ENCODE data around the gene EFNA4. TPM values are rescaled to one million over a fixed set of nuclear protein-coding genes. Genes with fewer than 3 reads are reported as not detected.

The EFNA4 gene
- total and polyA plus RNA-seq, 2 of the 8 experiments (the other 6 are each of a cell fraction or from before 2014, with no cell fraction given): 21.9 to 23.9 TPM

- Histone ChIP-seq H3K9me3 (ENCODE audit: insufficient read depth in 2 of 2, low read depth in 1 of 2, low read length in 1 of 2) (no peaks in the 10 kb centered on the region), H4K8ac (ENCODE audit: extremely low read depth, insufficient read depth, low read length) (peak overlapping the region; percentile 16; the same call in 1 of the 2 replicates), H2BK15ac (ENCODE audit: low read length) (no peak overlapping the region), H2BK12ac (ENCODE audit: low read depth, low read length) (no peak overlapping the region), H3K23ac (ENCODE audit: insufficient read length) (no peak overlapping the region), H3K4me1 (replicated peaks in 1 of 4; ENCODE audit: control insufficient read depth in 3 of 4, insufficient read depth in 4 of 4, low read length in 3 of 4) (peaks cover 4 to 38% (median 21%) of the 10 kb centered on the region in 4 experiments), H2BK120ac (replicated peaks; ENCODE audit: low read depth, low read length) (no peak overlapping the region), H2AK5ac (ENCODE audit: low read depth, low read length) (no peak overlapping the region), H3K4me2 (ENCODE audit: insufficient read depth in 1 of 2, low read depth in 2 of 2, low read length in 2 of 2) (peak overlapping the region; percentile 97 to 99), H4K5ac (ENCODE audit: insufficient read length, low read depth, low read length) (no peak overlapping the region), H3K27ac (ENCODE audit: low read depth, low read length) (no peak overlapping the region), H3K9ac (replicated peaks in 1 of 4; ENCODE audit: extremely low read depth in 1 of 4, low read depth in 3 of 4, low read length in 3 of 4) (no peak overlapping the region), H3K56ac (replicated peaks; ENCODE audit: insufficient read length, low read depth, low read length) (no peak overlapping the region), H3K14ac (ENCODE audit: insufficient read length) (no peak overlapping the region), H3K36me3 (ENCODE audit: control insufficient read depth in 2 of 4, insufficient read depth in 4 of 4, low read length in 3 of 4) (peaks cover 0 to 12% (median 4%) of the 10 kb centered on the region in 4 experiments; a peak in 5 of 8 replicates), H3K4me3 (ENCODE audit: extremely low read depth in 1 of 4, insufficient read depth in 2 of 4, low read depth in 3 of 4, low read length in 4 of 4) (peak overlapping the region in 3 of 4 experiments; percentile 29 to 64 (median 42); a peak in 6 of 8 replicates), H2BK20ac (ENCODE audit: low read length) (no peak overlapping the region), H2BK5ac (ENCODE audit: low read depth, low read length) (no peak overlapping the region), H4K20me1 (replicated peaks in 1 of 2; ENCODE audit: control insufficient read depth in 1 of 2, insufficient read depth in 2 of 2, low read length in 2 of 2) (peaks cover 12 to 23% of the 10 kb centered on the region in 2 experiments), H3K23me2 (ENCODE audit: low read depth, low read length) (peaks cover 11% of the 10 kb centered on the region), H3K18ac (ENCODE audit: extremely low read depth, low read length) (no peak overlapping the region; the same call in 1 of the 2 replicates), H3K4ac (replicated peaks; ENCODE audit: insufficient read length, low read depth, low read length) (no peak overlapping the region), H3K79me2 (ENCODE audit: control insufficient read depth in 1 of 2, insufficient read depth in 2 of 2, low read length in 2 of 2) (peaks cover 0 to 11% of the 10 kb centered on the region in 2 experiments; a peak in 2 of 4 replicates), H3K79me1 (ENCODE audit: low read depth, low read length) (no peaks in the 10 kb centered on the region), H2AFZ (ENCODE audit: low read length) (no peak overlapping the region), H4K91ac (replicated peaks; ENCODE audit: insufficient read length, low read length) (no peak overlapping the region), H3K27me3 (replicated peaks in 1 of 4; ENCODE audit: control insufficient read depth in 3 of 4, extremely low read depth in 1 of 4, insufficient read depth in 3 of 4, low read length in 3 of 4) (peaks cover 0 to 7% (median 1%) of the 10 kb centered on the region in 4 experiments; a peak in 3 of 7 replicates)
- no peak for DNase-seq (ENCODE audit: low read depth in 1 of 2, low spot score in 2 of 2)
- no peak for FAIRE-seq
- ChIA-PET CTCF (ENCODE audit: partially characterized antibody) (interaction anchor here (0.7 to 33.9 kb wide), 10 partner anchors 10 to 134 kb away, joined by 3 to 907 read pairs (median 4); partner anchors contain the start of genes ADAM15, EFNA3, EFNA4 and PMVK), POLR2A (ENCODE audit: partially characterized antibody) (interaction anchor here (0.9 to 3.2 kb wide), 12 partner anchors 9 to 126 kb away, joined by 3 to 21 read pairs (median 3); partner anchors contain the start of genes EFNA3, FLAD1, SHC1 and SLC50A1)
- 40% methylated on average over 7 of the region's 7 CpGs; no CpG with 5 or more reads in 1 of the 2 experiments for WGBS, 2 experiments (ENCODE audit: extremely low coverage in 1 of 2, insufficient coverage in 1 of 2, insufficient read length in 1 of 2, insufficient replicate concordance in 2 of 2, low coverage in 1 of 2, low lambda C conversion rate in 2 of 2, missing lambda C conversion rate in 1 of 2)
- no peak for TF ChIP-seq PHF8 (conservative IDR thresholded peaks at IDR 0.05; ENCODE audit: low read depth, low read length)
- no peak for TF ChIP-seq SIRT6 (IDR thresholded peaks at IDR 0.05; ENCODE audit: low read length)
- no peak for TF ChIP-seq USF2 (IDR thresholded peaks at IDR 0.05; ENCODE audit: low read length)
- no peak for TF ChIP-seq HDAC6 (IDR thresholded peaks at IDR 0.05; ENCODE audit: low read depth, low read length)
- no peak for TF ChIP-seq SP4 (IDR thresholded peaks at IDR 0.05; ENCODE audit: low read length)
- TF ChIP-seq RXRA (IDR thresholded peaks at IDR 0.05; ENCODE audit: insufficient read depth, low read depth, low read length): no peak
- TF ChIP-seq CTCF (IDR thresholded peaks at IDR 0.05; ENCODE audit: control extremely low read depth in 1 of 3, insufficient read depth in 1 of 3, low read depth in 1 of 3, low read length in 3 of 3): no peak
- no peak for TF ChIP-seq RFX5 (IDR thresholded peaks at IDR 0.05; ENCODE audit: borderline replicate concordance, low read depth, low read length)
These were observed 6.1 kb downstream of the EFNA4 start for GRCh38 chr1:155069551-155070157.

All from H1 (cell line).